Gastroesophageal sphincter (tissue), 4 donors: ENCODE results near the gene MAP3K9. TPM values are rescaled to one million over a fixed set of nuclear protein-coding genes. Genes with fewer than 3 reads are reported as not detected.

Source experiments
- ATAC-seq: fragments of 150-250 bp; one replicate; pipeline ENCODE4 v1.9.1; 2016; ENCODE audit warnings: mild to moderate bottlenecking, moderate library complexity
- H3K27ac ChIP-seq, 4 donors: fragments of 200-600 bp; sonication (generic) in 3 of 4; 1 replicate in 3 of 4; 2 replicates in 1 of 4; pipeline ENCODE4 v1.5.1; 2016 to 2019
- H3K27me3 ChIP-seq: fragments of 200-600 bp; sonication (generic); one replicate; pipeline ENCODE4 v1.5.1; 2019
- H3K36me3 ChIP-seq, 2 donors: fragments of 200-600 bp; sonication (generic); one replicate each; pipeline ENCODE4 v1.5.1; 2019; ENCODE audit warnings: control low read depth in 1 of 2
- H3K4me1 ChIP-seq, 3 donors: fragments of 200-600 bp; sonication (generic); 1 replicate in 2 of 3; 2 replicates in 1 of 3; pipeline ENCODE4 v1.5.1; 2016 to 2019; ENCODE audit warnings: control low read depth in 2 of 3
- H3K4me3 ChIP-seq, 2 donors: fragments of 200-600 bp; sonication (generic); one replicate each; pipeline ENCODE4 v1.5.1; 2019; ENCODE audit warnings: mild to moderate bottlenecking in 1 of 2, moderate library complexity in 1 of 2
- H3K9me3 ChIP-seq, 3 donors: fragments of 200-600 bp; sonication (generic); one replicate each; pipeline ENCODE4 v1.5.1; 2017 to 2019; ENCODE audit warnings: control low read depth in 2 of 3
- EP300 ChIP-seq: sonication (generic); formaldehyde crosslinking; IDR thresholded peaks from one replicate; pipeline ENCODE4 v1.6.1; 2017; ENCODE audit warnings: antibody characterized with exemption, mild to moderate bottlenecking
- POLR2A ChIP-seq, 2 donors: fragments of 450-650 bp; IDR thresholded peaks; one replicate each; pipeline ENCODE4 v1.6.1; 2017; ENCODE audit warnings: antibody characterized with exemption in 2 of 2, mild to moderate bottlenecking in 2 of 2, moderate library complexity in 1 of 2
- POLR2AphosphoS5 ChIP-seq: sonication (generic); formaldehyde crosslinking; IDR thresholded peaks from one replicate; pipeline ENCODE4 v1.6.1; 2017; ENCODE audit warnings: antibody characterized with exemption
- WGBS, 2 donors: methylation state at CpG; one replicate each; pipeline ENCODE4 v1.1.5; 2018; ENCODE audit warnings: low coverage in 1 of 2; 5-methylcytosine and 5-hydroxymethylcytosine counted together
- total RNA-seq, 4 donors: library from RNA; depleted of rRNA; stranded (reverse); fragments of >200 nt; gene quantifications; one replicate each; pipeline ENCODE4 v1.1.0, GENCODE V29; 2016
- TF ChIP-seq, protein P1 (sequence below), 4 experiments: fragments of 200-600 bp in 2 of 4; fragments of 450-650 bp in 2 of 4; sonication (generic) in 1 of 4; IDR thresholded peaks; one replicate each; pipeline ENCODE4 v1.5.1; 2017 to 2019; ENCODE audit warnings: antibody characterized with exemption in 4 of 4, mild to moderate bottlenecking in 2 of 4, moderate library complexity in 2 of 4

Gene MAP3K9
- total RNA-seq, 4 donors from 2014 or later = 0.62 to 2.4 (median 0.97) TPM

GRCh38 chr14:70735043-70735442 is 74.3 kb downstream of the MAP3K9 start:
- ATAC-seq = no peak
- no peaks in the 10 kb centered on the region for H3K4me1 ChIP-seq
- no peak overlapping the region for H3K27ac ChIP-seq
- peaks cover 0 to 45% of the 10 kb centered on the region in 2 donors for H3K36me3 ChIP-seq
- H3K4me3 ChIP-seq = no peak overlapping the region
- H3K27me3 ChIP-seq = no peaks in the 10 kb centered on the region
- TF ChIP-seq EP300 (no peak), POLR2A (IDR thresholded peaks at IDR 0.05) (no peak), POLR2AphosphoS5 (no peak)
- TF ChIP-seq, protein P1, sequence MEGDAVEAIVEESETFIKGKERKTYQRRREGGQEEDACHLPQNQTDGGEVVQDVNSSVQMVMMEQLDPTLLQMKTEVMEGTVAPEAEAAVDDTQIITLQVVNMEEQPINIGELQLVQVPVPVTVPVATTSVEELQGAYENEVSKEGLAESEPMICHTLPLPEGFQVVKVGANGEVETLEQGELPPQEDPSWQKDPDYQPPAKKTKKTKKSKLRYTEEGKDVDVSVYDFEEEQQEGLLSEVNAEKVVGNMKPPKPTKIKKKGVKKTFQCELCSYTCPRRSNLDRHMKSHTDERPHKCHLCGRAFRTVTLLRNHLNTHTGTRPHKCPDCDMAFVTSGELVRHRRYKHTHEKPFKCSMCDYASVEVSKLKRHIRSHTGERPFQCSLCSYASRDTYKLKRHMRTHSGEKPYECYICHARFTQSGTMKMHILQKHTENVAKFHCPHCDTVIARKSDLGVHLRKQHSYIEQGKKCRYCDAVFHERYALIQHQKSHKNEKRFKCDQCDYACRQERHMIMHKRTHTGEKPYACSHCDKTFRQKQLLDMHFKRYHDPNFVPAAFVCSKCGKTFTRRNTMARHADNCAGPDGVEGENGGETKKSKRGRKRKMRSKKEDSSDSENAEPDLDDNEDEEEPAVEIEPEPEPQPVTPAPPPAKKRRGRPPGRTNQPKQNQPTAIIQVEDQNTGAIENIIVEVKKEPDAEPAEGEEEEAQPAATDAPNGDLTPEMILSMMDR (IDR thresholded peaks at IDR 0.05) = no peak
- WGBS, 2 donors = 0% methylated on average over 2 of the region's 4 CpGs; no CpG with 5 or more reads in 1 of the 2 donors
- no peaks in the 10 kb centered on the region for H3K9me3 ChIP-seq

DNA sequence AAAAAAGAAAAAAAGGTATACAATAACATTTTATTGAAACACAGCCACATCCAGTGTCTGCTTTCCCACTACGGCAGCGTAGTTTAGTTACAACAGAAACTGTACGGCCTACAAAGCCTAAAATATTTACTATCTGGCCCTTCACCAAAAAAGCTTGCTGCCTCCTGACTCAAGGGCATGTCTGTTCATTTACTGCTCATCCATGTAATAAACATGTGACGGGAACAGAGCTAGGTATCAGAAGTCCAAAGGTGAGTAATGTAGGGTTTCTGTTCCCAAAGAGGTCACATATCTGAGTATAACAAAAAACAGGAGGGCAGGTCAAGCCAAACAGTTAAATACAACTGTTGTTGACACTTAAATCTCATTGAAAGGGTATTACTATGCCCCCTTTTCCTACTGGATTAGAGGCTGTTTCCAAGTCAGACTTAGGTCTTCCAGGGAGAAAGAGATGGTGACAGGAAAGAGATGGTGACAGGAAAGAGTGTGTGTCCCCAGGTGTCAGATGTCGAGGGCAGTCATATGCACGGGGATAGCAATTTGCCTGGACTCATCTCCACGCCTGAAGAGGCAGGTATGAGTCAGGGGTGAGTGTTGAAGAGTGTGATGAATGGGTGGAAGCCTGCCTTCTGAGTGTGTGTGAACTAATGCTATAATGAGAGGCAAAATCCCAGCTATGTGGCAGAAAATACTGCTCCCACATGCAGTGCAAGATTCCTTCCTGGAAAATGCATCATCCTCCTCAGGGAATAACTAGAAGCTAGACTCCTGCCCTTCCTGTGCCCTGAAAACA is 77.7 kb downstream of the MAP3K9 start:
- H3K4me1 ChIP-seq = no peaks in the 10 kb centered on the region
- WGBS, 2 donors = 63 to 92% methylated on average over 4 to 7 of the region's 7 CpGs
- H3K27ac ChIP-seq = no peak overlapping the region
- TF ChIP-seq POLR2A (IDR thresholded peaks at IDR 0.05) = no peak
- no peak for TF ChIP-seq POLR2AphosphoS5
- ATAC-seq = no peak
- peaks cover 0 to 31% of the 10 kb centered on the region in 2 donors for H3K36me3 ChIP-seq
- no peaks in the 10 kb centered on the region for H3K27me3 ChIP-seq
- H3K9me3 ChIP-seq = no peaks in the 10 kb centered on the region
- no peak overlapping the region for H3K4me3 ChIP-seq

GRCh38 chr14:70730393-70730792 is 78.9 kb downstream of the MAP3K9 start:
- TF ChIP-seq, protein P1 (IDR thresholded peaks at IDR 0.05) = no peak
- TF ChIP-seq POLR2AphosphoS5 (no peak), POLR2A (IDR thresholded peaks at IDR 0.05) (no peak), EP300 (no peak)
- WGBS, 2 donors = 100% methylated on average over 6 of the region's 17 CpGs; no CpG with 5 or more reads in 1 of the 2 donors
- no peak overlapping the region for H3K27ac ChIP-seq

GRCh38 chr14:70726651-70727375 is 82.5 kb downstream of the MAP3K9 start:
- no peak for ATAC-seq
- Histone ChIP-seq H3K36me3 (peaks cover 0 to 11% of the 10 kb centered on the region in 2 donors), H3K27ac (no peak overlapping the region), H3K4me1 (no peaks in the 10 kb centered on the region), H3K27me3 (no peaks in the 10 kb centered on the region), H3K9me3 (no peaks in the 10 kb centered on the region), H3K4me3 (no peak overlapping the region)
- TF ChIP-seq, protein P1 (IDR thresholded peaks at IDR 0.05) = no peak
- no peak for TF ChIP-seq POLR2AphosphoS5
- 57 to 77% methylated on average over 4 to 6 of the region's 6 CpGs for WGBS, 2 donors

More at GRCh38 chr14:70730393-70730792, 78.9 kb downstream of the MAP3K9 start:
- ATAC-seq = no peak
- Histone ChIP-seq H3K27me3 (no peaks in the 10 kb centered on the region), H3K4me3 (no peak overlapping the region), H3K36me3 (peaks cover 0 to 31% of the 10 kb centered on the region in 2 donors), H3K4me1 (no peaks in the 10 kb centered on the region), H3K9me3 (no peaks in the 10 kb centered on the region)

DNA sequence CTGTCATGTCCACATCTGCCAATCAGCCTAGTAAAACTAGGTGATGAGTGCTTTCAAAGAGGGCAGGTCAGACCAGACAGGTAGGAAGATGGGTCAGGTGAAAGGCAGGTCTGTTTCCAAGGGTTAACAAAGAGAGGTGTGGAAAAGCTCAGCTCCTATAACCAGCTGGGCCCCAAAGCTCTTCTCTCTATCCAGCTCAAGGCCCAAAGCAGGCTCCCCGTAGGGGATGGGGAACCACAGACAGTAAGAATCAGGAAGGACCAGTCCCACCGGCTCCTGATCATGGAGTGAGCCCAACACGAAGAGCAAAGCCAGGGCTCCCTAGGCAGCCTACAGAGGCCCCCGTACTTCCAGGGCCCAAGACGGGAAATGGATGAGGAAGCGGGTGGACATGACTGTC is 84.4 kb downstream of the MAP3K9 start:
- no peak overlapping the region for H3K27ac ChIP-seq
- no peak for ATAC-seq
- 100% methylated on average over 1 of the region's 6 CpGs; no CpG with 5 or more reads in 1 of the 2 donors for WGBS, 2 donors
- no peaks in the 10 kb centered on the region for H3K9me3 ChIP-seq
- TF ChIP-seq EP300 (no peak), POLR2A (IDR thresholded peaks at IDR 0.05) (no peak), POLR2AphosphoS5 (no peak)
- TF ChIP-seq, protein P1 (IDR thresholded peaks at IDR 0.05) = no peak
- H3K36me3 ChIP-seq = peaks cover 0 to 2% of the 10 kb centered on the region in 2 donors
- no peaks in the 10 kb centered on the region for H3K4me1 ChIP-seq
- no peak overlapping the region for H3K4me3 ChIP-seq
- H3K27me3 ChIP-seq = no peaks in the 10 kb centered on the region
